GM21619 (cell line): Measurements from ENCODE around the gene EEF2.

Source experiments
- ATAC-seq: cut with Tn5 transposase; IDR thresholded peaks from one replicate; pipeline ENCODE4 v1.9.1; 2021; ENCODE audit not compliant: unreplicated experiment

EEF2 gene

DNA sequence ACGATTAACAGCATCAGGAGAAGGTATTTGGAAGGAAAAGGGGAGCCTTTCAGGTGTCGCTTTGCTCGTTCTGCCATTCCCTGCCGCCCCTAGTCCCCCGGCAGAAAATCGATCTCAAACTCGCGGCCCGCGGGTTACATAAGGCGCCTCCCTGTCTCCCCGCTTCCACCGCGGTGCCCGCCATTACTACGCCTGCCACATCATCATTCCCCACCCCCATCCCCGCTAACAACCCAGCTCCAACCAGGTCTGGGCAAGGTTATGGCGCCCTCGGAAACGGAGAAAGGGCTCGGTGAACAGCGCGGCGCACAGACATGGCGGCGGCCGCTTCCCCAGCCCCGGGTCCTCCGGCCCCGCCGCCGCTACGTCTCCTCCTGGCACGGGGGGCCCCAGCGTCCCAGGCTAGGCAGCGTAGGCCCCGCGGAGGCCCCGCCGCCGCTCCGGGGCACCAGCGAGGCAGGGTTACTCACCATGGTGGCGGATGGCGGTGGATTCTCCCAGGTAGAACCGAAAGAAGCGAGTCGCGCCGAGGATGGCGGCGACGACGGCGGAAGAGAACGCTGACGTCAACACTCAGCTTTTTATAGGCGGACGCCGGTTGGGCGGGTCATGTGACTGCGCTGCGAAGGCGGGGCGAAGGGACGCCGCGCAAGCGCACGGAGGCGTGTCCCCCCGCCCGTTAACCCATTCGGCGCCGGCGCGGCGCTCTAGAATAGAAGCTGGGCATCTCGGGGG, at the start of gene EEF2:
Gene EEF2 (minus strand): TSS at position 556 of the 735 bp plus-strand sequence. CDS start 83 bp downstream, at position 473.
- no peak for ATAC-seq

DNA sequence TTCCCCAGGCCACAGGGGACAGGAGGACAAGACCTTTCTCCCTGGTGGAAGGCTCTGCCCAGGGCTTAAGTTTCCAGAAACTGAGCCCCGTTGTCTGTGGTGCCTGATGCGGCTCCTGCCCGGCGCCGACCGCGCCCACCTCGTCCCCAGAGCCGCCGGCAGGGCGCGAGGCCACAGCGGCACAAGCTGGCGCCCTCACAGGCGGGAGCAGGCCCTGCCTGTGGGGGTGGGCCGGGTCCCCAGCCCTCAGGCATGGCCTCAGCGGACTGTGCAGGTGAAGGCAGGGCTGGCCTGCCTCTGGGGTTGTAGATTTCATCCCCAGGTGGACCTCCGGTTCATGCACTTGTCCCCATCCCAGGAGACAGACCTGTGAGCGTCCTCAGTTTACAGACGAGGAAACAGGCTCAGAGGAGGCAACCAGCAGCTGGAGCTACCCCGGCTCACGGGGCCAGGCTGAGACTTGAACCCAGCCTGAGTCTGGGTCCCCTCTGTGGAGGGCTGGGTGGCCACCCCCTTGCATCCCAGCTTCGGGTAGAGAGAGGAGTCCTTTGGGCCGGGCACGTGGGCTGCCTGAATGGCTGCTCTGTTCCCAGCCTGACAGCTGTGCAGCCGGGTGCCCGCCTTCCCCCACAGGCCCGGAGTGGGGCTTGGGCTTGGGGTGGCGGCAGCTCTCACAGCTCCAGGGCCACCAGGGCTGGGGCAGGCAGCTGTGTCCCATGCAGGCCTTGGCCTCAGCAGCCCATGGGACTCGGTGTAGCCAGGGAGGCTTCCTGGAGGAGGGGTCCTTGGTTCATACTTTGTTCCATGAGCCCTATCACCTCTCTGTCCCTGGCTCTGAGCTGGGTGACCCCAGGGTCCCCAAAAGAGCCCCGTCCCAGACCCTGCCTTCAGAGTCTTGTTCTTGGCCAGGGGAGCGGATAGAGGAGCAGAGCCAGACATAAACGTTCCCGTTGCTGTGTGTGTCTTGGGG, 49.1 kb upstream of the EEF2 start:
- ATAC-seq, result no peak

DNA sequence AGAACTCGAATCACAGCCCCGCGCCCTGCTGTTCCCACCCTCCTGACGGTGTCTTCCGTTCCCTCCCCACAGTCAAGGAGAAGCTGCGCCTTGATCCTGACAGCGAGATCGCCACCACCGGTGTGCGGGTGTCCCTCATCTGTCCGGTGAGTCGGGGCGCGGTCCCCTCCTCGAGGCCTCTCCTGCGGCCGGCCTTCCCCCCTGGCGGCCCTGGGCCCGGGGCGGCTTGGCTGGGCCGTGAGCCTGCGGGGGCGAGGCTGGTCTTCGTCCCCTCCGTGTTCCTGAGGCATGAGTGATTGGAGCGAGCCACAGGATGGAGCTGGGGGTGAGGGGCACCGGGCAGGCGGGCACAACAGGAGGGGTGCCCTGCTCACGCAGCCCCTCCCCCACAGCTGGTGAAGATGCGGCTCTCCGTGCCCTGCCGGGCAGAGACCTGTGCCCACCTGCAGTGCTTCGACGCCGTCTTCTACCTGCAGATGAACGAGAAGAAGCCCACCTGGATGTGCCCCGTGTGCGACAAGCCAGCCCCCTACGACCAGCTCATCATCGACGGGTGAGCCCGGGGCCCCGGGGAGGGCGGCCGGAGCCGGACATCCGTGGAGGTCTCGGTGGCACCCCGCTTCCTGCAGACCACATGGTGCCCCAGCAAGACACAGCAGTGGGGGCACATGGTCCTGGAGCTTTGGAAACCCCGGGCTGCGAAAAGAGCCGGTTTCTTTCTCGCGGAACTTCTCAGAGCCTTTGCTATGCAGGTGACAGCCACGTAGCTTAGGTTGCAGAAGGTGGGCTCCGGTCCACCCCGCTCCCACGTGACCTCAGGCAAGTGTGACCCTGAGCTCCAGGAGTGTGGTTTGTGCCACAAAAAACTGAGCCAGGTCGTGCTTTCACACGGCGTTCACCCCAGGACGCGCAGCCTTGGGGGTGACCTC, 48.0 kb upstream of the EEF2 start:
- no peak for ATAC-seq

GRCh38 chr19:4032436-4032835, 47.2 kb upstream of the EEF2 start:
- no peak for ATAC-seq

- no peak for ATAC-seq
Observed at GRCh38 chr19:4031420-4031819, 46.2 kb upstream of the EEF2 start.

- no peak for ATAC-seq
Observed at GRCh38 chr19:4030981-4031380, 45.7 kb upstream of the EEF2 start.

DNA sequence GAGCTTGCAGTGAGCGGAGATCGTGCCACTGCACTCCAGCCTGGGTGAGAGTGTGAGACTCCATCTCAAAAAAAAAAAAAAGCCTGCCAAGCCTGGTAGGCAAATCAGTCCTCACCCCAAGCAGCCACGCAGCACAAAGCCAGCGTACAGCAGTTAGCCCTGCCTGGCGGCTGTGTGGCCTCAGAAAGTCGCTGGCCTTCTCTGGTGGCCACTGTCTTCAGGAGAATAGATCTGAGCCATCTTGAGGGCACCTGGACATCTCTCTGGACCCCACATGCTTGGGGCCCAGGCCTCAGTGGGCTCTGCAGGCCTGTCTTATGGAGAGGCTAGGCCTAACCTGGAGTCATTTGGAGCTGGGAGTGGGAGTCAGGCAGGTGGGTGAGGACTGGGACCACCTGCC, 45.3 kb upstream of the EEF2 start:
- no peak for ATAC-seq

DNA sequence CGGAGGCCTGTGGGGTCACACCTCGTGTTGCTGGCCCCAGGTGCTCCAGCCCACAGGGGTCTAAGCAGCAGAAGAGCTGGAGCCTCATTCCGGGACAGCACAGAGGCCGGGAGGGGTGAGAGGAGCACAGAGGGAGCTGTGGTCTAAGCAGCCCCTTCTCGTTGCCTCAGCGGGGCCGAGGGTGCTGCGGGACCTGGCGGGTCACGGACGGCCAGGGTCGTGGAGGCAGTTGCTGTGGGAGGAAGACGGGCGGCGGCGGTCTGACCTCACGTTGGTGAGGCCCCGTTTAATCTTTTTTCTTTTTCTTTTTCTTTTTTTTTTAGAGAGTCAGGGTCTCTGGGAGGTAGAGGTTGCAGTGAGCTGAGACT, 44.0 kb upstream of the EEF2 start:
- no peak for ATAC-seq

DNA sequence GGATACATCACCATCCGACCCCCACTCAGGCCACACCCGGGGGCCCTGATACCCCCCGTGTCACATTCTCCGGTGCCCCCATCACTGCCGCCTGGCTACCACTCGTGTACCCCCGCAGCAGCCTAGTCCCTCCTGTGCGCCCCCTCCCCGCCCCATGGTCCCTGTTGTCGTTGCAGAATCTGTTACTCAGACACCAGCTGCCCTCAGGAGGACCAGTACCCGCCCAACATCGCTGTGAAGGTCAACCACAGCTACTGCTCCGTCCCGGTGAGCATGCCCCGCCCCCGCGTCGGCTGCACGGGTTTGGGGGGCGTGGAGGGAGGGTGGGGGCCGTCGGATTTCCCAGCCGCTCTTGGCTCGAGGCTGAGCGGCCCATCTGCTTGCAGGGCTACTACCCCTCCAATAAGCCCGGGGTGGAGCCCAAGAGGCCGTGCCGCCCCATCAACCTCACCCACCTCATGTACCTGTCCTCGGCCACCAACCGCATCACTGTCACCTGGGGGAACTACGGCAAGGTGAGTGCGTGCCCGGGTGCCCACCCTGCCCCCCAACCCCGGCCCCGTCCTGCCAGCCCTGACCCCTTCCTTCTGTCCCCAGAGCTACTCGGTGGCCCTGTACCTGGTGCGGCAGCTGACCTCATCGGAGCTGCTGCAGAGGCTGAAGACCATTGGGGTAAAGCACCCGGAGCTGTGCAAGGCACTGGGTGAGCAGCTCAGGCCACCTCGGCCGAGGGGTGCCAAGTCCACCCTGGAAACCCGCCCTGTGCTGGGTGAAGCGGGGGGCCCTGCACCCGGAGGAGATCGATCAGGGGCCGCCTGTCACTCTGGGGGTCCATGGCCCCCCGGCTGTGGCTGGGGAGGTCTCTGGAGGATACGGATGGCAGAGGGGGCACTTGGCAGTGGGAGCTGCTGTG, 43.3 kb upstream of the EEF2 start:
- ATAC-seq, result no peak

DNA sequence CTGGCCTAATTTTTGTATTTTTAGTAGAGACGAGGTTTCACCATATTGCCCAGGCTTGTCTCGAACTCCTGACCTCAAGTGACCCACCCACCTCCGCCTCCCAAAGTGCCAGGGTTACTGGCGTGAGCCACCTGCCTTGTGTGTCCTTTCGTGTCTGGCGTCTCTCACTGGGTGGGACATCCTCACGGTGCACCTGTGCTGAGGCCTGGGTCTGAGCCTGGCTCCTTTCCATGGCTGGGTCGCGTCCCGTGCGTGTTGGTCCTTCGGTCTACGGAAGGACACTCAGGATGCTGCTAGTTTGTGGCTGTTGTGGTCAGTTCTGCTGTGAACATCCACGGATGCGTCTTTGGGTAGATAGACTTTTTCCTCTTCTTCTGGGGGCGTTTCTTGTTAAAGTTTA, 41.9 kb upstream of the EEF2 start:
- ATAC-seq, result no peak

DNA sequence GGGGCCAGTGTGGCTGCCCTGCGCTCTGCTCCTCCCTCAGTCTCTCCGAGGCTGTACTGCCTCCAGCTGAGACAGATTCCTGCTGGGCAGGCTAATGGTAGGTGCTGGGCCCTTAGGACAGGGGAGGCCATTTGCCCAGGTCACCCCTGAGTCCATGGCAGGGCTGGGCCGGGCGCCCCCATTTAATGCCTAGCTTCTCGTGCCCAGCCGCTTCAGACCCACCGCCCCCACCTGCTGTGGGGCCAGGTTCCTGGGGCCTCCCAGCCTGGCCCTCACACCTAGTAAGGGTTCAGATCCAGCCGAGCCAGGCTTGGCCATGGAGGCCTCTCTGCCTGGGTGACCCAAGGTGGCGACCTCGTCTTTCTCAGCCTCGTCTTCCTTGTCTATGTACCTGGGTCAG, 40.1 kb upstream of the EEF2 start:
- ATAC-seq, result no peak

DNA sequence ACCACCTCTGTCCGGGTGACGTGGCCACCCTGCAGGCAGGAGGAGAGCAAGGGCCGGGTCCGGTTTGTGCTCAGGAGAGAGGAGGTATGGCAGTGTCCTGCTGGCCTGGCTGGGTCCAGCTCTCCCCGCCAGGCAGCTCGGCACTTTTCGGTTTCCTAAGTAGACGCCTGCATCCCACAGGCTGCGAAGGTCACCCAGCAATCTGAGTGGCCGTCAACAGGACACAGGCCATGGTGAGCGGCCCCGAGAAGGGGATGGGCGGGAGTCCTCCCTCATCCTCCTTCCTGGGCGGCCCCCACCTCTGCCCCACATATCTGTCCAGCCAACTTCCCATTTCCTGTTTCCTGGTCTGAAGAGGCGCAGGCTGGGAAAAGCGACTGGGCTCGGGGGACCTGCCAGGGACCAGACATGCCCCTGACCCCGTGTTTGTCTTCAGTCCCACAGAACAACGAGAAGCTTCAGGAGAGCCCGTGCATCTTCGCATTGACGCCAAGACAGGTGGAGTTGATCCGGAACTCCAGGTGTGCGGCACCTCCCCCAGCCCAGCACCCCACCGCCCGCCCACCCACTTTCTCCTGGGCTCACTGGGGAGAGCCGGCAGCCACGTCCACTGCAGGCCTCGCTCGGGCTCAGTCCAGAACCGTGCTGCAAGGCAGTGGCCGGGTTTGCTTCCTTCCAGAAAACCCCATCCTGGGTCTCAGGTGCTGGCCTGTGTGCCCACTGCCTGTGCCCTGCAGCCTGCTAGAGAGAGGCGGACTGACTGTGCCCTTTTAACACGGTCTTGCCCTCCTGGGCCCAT, 38.5 kb upstream of the EEF2 start:
- no peak for ATAC-seq

- no peak for ATAC-seq
Observed at GRCh38 chr19:4019578-4019977, 34.3 kb upstream of the EEF2 start.

DNA sequence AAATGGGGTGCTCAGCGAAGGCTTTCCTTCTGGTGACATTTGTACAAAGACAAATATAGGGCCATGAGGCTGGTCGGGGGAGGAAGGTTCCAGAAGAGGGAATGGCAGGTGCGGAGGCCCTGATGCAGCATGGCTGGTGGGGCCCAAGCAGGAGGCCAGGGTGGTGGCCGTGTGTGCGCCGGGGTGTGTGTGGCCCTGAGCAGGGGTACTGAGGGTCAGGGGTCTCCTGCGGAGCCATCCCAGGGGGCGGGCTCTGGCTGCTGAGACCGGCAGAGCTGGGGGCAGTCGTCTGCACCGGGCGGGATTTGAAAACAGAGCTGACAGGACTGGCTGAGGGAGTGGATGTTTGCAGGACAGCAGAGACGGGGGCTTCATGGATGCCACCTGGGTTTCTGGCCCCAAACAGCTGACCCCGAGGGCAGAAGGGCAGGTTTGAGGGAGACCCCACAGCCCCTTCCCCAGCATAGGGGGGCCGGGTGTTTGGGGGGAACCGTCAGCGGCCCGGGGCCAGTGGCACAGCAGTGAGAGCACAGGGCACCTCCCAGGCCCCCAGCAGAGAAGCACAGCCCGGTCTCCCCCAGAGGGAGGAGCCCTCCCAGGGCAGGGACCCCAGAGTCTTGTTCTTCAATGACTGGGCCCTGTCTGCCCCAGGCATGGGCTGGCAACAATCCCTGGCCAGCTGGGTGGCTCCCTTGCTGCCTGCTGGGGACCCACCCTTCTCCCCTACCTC, 33.7 kb upstream of the EEF2 start:
- ATAC-seq, result no peak

GRCh38 chr19:4018140-4018613, 32.9 kb upstream of the EEF2 start:
- ATAC-seq, result no peak

DNA sequence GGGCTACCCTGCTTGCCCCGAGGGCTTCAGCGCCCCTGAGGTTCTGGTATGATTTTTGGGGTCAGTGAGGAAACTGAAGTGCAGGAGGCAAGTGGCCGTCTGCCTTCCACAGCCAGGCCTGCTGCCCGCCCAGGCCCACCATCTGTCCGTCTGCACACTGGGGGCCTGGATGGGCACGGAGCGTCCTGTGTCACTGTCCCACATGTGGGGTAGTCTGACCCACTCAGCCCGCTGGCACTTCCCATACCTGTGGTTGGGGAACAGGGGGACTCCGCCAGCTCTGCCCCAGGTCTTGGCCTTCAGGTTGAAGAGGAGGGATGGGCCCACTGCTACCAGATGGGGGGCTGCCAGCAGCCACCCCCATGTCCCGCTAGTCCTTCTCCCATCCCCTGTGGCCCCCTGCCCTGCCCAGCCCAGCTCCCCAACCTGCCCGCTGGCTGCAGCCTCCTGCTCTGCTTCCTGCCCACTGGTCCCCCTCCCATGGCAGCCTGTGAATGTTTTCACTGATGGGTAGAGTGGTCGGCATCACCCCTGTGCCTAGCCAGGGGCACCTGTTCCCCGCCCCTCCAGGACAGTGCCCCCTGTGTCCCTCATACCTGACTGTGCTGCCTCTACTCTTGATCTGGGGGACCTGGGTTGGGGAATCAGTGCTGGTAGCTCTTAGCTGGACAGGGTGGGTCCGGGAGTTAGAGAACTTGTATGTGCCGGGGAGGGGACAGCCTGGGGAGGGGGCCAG, 31.8 kb upstream of the EEF2 start:
- ATAC-seq, result no peak

DNA sequence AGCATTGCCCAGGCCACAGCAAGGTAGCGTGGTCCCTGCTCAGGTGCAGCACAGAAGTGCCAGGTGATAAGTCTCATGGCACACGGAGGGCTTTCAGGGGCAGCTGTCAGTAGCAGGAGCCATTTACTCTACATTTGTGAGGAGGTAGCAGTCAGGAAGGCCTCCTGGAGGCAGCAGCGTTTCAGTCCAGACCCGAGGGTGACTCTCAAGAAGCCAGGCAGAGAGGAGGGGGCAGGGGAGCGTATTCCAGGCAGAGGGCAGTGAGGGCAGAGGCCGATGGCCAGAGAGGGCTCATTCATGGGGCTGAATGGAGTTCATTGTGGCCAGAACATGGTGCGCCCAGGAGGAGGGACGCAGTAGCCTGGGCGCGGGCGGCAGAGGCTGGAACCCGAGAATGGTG, 31.2 kb upstream of the EEF2 start:
- ATAC-seq, result no peak
